NT2/D1 (cell line): ENCODE measurements around the gene CFAP107.

ENCODE experiments used
- SUZ12 ChIP-seq: IDR thresholded peaks from 2 replicates; pipeline ENCODE4 v1.6.1; 2011; ENCODE audit not compliant: insufficient read length, insufficient read depth; ENCODE audit errors: extremely low read depth
- YY1 ChIP-seq: IDR thresholded peaks from 2 replicates; pipeline ENCODE4 v1.6.1; 2011; ENCODE audit not compliant: insufficient read length, insufficient read depth
- ZNF274 ChIP-seq: IDR thresholded peaks from 2 replicates; pipeline ENCODE4 v1.6.1; 2011; ENCODE audit warnings: mild to moderate bottlenecking, low read depth, low read length

GRCh38 chr1:12760256-12760795 is 14.3 kb downstream of the CFAP107 start:
- TF ChIP-seq SUZ12 (no peak), YY1 (no peak), ZNF274 (no peak)
